K562 (cell line): ENCODE data around the gene ADIPOR1. TPM values are rescaled to one million over a fixed set of nuclear protein-coding genes. Genes with fewer than 3 reads are reported as not detected.

Source experiments
- ADNP ChIP-seq: fragments of 200-800 bp; sonication (Bioruptor generic); IDR thresholded peaks from 2 replicates; pipeline ENCODE4 v1.6.1; 2016; ENCODE audit warnings: missing genetic modification characterization, missing compliant biosample characterization
- BCLAF1 ChIP-seq, 2 experiments: fragments of 450-650 bp in 1 of 2; IDR thresholded peaks; 2 replicates each; pipeline ENCODE4 v1.6.1; 2011 to 2017; ENCODE audit warnings: low read depth in 2 of 2, antibody characterized with exemption in 1 of 2, borderline replicate concordance in 1 of 2, low read length in 1 of 2, mild to moderate bottlenecking in 1 of 2, mixed read lengths in 1 of 2; ENCODE audit not compliant: control insufficient read depth in 1 of 2
- CBX8 ChIP-seq: fragments of 200-600 bp; sonication (generic); IDR thresholded peaks from 2 replicates; pipeline ENCODE4 v1.6.1; 2012; ENCODE audit warnings: borderline replicate concordance, mixed run types, low read depth, mild to moderate bottlenecking, moderate library complexity, mixed read lengths, low read length, control low read depth, inconsistent platforms; ENCODE audit not compliant: poor library complexity, severe bottlenecking; ENCODE audit errors: extremely low read depth
- CCNT2 ChIP-seq: IDR thresholded peaks from 2 replicates; pipeline ENCODE4 v1.6.1; 2011; ENCODE audit warnings: borderline replicate concordance, low read depth, mild to moderate bottlenecking, moderate library complexity, mixed read lengths, low read length; ENCODE audit not compliant: insufficient read length; ENCODE audit errors: extremely low read depth
- CREM ChIP-seq: IDR thresholded peaks from 2 replicates; pipeline ENCODE4 v1.6.1; 2014; ENCODE audit warnings: antibody characterized with exemption, low read depth
- FIP1L1 ChIP-seq: fragments of 200-400 bp; formaldehyde crosslinking; IDR thresholded peaks from 2 replicates; pipeline ENCODE4 v1.6.1; 2018; ENCODE audit warnings: mild to moderate bottlenecking, low read depth, low read length; ENCODE audit not compliant: poor library complexity, severe bottlenecking
- GTF2E2 ChIP-seq: fragments of 200-800 bp; sonication (Bioruptor generic); IDR thresholded peaks from 2 replicates; pipeline ENCODE4 v1.6.1; 2016; ENCODE audit warnings: missing genetic modification characterization, missing compliant biosample characterization
- HEY1 ChIP-seq: fragments of 250-450 bp; sonication (Bioruptor Pico); IDR thresholded peaks from 2 replicates; pipeline ENCODE4 v1.5.0; 2020; ENCODE audit warnings: mild to moderate bottlenecking, moderate library complexity, borderline replicate concordance
- HINFP ChIP-seq: fragments of 450-650 bp; conservative IDR thresholded peaks from 2 replicates; pipeline ENCODE4 v1.6.1; 2016; ENCODE audit warnings: missing genetic modification characterization, low read depth, mild to moderate bottlenecking, control low read depth, missing compliant biosample characterization
- HIVEP1 ChIP-seq: fragments of 250-450 bp; sonication (Bioruptor Pico); IDR thresholded peaks from 2 replicates; pipeline ENCODE4 v1.4.0; 2020; ENCODE audit warnings: mild to moderate bottlenecking
- ILK ChIP-seq: fragments of 450-650 bp; IDR thresholded peaks from 2 replicates; pipeline ENCODE4 v1.6.1; 2016; ENCODE audit warnings: missing genetic modification characterization, low read depth, mild to moderate bottlenecking, missing compliant biosample characterization, moderate library complexity, borderline replicate concordance
- MAFF ChIP-seq: IDR thresholded peaks from 2 replicates; pipeline ENCODE4 v1.6.1; 2012; ENCODE audit warnings: low read length, improper control_type of control experiment
- MCM5 ChIP-seq: fragments of 450-650 bp; IDR thresholded peaks from 2 replicates; pipeline ENCODE4 v1.6.1; 2016; ENCODE audit warnings: low read depth
- MEF2D ChIP-seq: conservative IDR thresholded peaks from 2 replicates; pipeline ENCODE4 v1.6.1; 2016; ENCODE audit warnings: low read depth, missing genetic modification characterization, missing compliant biosample characterization
- NR2C1 ChIP-seq, 2 experiments: fragments of 450-650 bp; IDR thresholded peaks; 2 replicates each; pipeline ENCODE4 v1.6.1; 2017; ENCODE audit warnings: mild to moderate bottlenecking in 2 of 2, antibody characterized with exemption in 1 of 2, inconsistent platforms in 1 of 2, missing compliant biosample characterization in 1 of 2, missing genetic modification characterization in 1 of 2
- SAP30 ChIP-seq: fragments of 200-600 bp; sonication (generic); IDR thresholded peaks from 2 replicates; pipeline ENCODE4 v1.6.1; 2012; ENCODE audit warnings: borderline replicate concordance, low read depth, mild to moderate bottlenecking, moderate library complexity, low read length, control low read depth, inconsistent platforms; ENCODE audit not compliant: insufficient read depth, poor library complexity, severe bottlenecking
- SMARCB1 ChIP-seq: IDR thresholded peaks from 2 replicates; pipeline ENCODE4 v1.6.1; 2011; ENCODE audit warnings: improper control_type of control experiment, low read depth; ENCODE audit not compliant: insufficient read length
- ZBTB12 ChIP-seq: fragments of 250-450 bp; sonication (Bioruptor Pico); IDR thresholded peaks from 2 replicates; pipeline ENCODE4 v1.4.0; 2020
- ZBTB2 ChIP-seq: fragments of 450-650 bp; IDR thresholded peaks from 2 replicates; pipeline ENCODE4 v1.6.1; 2016; ENCODE audit warnings: antibody characterized with exemption
- polyA plus RNA-seq, 8 experiments: library from polyadenylated mRNA; depleted of rRNA in 4 of 8; stranded (reverse) in 5 of 8; unstranded in 3 of 8; fragments of >200 nt; fragmentation: Nextera tagmentation in 2 of 8; fragmentation: Illumina TruSeq in 1 of 8; extraction: Ambion mirVana in 2 of 8; extraction: Trizol in 1 of 8; gene quantifications; 2 replicates each; pipeline versions ENCODE4 v1.2.1 to v1.2.3, GENCODE V29; 2011 to 2014; ENCODE audit warnings: inconsistent platforms in 1 of 8, missing spikeins in 1 of 8
- total RNA-seq, 7 experiments: library from RNA; depleted of rRNA in 6 of 7; stranded (reverse); fragments of >200 nt in 6 of 7; fragmentation: Illumina TruSeq in 2 of 7; extraction: Trizol in 2 of 7; gene quantifications; 2 replicates each; pipeline versions ENCODE4 v1.2.1 to v1.2.3, GENCODE V29; 2011 to 2021; ENCODE audit warnings: low replicate concordance in 1 of 7

ADIPOR1 gene
- total and polyA plus RNA-seq, 9 of the 15 experiments (the other 6 are each of a cell fraction or from before 2014, with no cell fraction given): 29.0 to 217 (median 100) TPM

GRCh38 chr1:202958544-202959275 is 598 bp upstream of the ADIPOR1 start (continued):
- TF ChIP-seq ILK (tag) (no peak), MCM5 (no peak), ZBTB2 (peak; percentile 47; the same call in 1 of the 2 replicates), HEY1 (CRISPR knock-in tag) (no peak), BCLAF1 (IDR thresholded peaks at IDR 0.05; ENCODE audit: borderline replicate concordance in 1 of 2, control insufficient read depth in 1 of 2, low read depth in 2 of 2, low read length in 1 of 2) (no peak), CCNT2 (no peak), CREM (no peak), NR2C1 (IDR thresholded peaks at IDR 0.05) (no peak), NR2C1 (tag; IDR thresholded peaks at IDR 0.05) (no peak), FIP1L1 (no peak), ADNP (tag) (no peak), SAP30 (no peak), MAFF (no peak), CBX8 (no peak), HINFP (tag) (no peak), SMARCB1 (peak; percentile 84), HIVEP1 (CRISPR knock-in tag) (no peak), ZBTB12 (CRISPR knock-in tag) (no peak), GTF2E2 (no peak), MEF2D (no peak)
